ENCODE results near the gene EMC10.
"Not testable (repeated sequence)": the region's sequence is repeated elsewhere in the genome, so short reads cannot be mapped to it uniquely, and the experiment has no call there.

EMC10 gene

DNA sequence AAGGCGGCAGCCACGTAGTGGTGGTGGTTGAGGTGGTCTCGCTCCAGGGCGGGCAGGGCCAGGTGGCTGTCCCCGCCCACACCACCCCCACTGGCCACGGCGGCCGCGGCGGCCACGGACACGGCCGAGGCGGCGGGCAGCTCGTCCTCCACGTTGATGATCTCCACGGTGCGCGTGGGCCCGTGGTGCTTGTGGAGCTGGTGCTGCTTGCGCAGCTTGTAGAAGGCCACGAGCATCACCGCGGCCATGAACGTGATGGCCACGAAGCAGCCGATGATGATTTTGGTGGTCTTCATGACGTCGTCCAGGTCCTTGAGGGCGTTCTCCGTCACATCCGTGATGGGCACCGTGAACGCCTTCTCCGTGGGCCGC lies 41.4 kb downstream of the EMC10 start:
- no peak for DNase-seq

DNA sequence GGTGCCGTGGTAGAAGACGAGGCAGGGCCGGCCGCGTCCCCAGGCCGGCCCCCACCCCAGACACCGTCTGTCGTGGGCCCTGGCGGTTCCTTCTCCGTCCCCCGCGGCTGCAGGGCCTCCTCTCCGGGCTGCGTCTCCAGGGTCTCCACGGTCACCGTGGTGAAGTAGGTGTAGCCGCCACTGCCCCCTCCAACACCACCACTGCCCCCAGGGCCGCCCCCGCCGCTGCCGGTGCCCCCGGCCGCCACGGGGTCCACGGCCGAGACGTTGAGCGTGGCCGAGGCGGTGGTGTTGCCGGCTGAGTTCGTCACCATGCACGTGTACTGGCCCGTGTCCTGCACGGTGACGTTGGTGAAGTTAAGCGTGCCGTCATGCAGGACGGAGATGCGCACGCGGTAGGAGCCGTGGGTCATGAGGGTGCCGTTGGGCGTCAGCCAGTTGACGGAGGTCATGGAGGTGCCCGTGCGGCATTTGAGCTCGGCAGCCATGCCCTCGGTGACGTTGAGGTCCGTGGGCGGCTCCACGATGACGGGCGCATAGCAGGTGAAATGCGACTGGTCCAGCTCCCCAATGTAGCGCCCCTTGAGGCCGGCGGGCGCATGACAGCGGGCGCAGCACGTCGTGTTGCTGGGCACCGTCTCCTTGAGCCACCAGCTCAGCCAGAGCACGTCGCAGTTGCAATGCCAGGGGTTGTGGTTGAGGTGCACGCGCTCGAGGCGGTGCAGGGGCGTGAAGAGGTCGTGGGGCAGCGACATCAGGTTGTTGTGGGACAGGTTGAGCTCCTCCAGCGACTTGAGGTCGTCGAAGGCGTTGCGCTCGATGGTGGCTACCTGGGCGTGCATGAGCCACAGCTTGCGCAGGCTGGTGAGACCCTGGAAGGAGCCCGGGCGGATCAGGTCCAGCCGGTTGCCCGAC lies 42.0 kb downstream of the EMC10 start:
- DNase-seq, result no peak

DNA sequence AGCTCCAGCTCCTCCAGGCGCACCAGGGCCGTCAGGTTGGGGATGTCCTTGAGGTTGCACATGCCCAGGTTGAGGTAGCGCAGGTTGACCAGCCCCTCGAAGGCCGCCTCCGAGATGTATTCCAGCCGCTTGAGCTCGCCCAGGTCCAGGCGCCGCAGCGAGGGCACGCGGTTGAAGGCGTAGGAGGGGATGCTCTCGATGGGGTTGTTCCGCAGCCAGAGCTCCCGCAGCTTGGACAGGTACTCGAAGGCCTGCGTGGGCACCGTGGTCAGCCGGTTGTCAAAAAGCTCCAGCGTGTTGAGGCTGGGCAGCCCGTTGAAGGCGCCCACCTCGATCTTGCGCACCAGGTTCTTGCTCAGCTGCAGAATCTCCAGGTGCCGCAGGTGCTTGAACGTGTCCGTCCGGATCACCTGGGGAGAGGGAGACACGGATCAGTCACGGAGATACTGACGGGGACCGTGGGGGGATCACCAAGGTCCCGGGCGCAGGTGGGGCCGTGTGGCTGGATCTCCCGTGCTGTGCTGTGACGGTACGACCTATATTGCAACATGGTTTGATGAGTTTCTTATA lies 42.8 kb downstream of the EMC10 start:
- no peak for DNase-seq

DNA sequence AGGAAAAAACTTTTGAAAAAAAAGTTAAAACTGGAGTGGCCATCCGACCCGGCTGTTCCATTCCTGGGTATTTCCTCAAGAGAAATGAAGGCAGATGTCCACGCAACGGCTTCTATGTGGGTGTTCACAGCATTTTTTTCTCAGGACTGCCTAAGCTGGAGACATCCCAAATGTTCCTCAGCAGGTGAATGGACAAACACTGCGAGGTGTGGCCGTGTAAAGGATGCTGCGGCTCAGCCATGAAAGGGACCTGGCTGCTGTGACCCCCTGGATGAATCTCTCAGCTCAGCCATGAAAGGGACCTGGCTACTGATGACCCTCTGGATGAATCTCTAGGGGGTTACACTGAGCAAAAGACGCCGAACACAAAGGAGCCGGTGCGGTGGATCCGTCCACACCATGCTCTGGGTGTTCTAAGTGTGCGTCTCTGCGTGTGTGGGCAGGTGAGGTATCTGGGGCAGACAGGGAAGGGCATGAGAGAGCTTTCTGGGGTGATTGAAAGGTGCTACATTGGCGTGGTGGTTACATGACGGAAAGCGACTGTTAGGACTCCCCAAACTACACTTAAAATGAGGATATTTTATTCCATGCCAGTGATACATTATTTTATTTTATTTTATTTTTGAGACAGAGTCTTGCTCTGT lies 44.6 kb downstream of the EMC10 start:
- no peak for DNase-seq

DNA sequence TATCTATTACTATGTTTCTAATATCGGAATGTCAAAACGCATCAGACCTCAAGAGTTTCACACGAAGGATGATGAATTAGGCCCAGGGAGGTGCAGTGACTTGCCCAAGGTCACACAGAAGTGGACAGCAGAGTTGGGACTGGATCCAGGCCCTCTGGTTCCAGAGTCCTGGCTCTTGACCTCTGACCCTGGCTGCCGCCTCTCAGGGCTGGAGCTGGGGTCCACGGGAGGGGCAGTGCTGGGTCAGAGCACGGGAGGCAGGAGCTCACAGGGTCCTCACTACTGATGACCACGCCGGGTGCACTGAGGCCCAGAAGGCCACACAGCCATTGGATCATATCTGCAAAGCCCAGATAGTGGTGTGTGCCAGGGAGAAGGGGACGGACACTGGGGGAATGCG lies 46.6 kb downstream of the EMC10 start:
- no peak for DNase-seq

DNA sequence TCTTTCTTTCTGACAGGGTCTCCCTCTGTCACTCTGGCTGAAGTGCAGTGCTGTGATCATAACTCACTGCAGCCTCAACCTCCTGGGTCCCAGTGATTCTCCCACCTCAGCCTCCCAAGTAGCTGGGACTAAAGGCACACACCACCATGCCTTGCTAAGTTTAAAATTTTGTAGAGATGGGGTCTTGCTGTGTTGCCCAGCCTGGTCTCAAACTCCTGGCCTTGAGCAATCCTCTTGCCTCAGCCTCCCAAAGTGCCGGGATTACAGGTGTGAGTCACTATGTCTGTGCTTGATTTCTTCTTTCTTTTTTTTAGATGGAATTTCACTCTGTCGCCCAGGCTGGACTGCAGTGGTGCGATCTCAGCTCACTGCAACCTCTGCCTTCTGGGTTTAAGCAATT lies 51.7 kb downstream of the EMC10 start:
- not testable (repeated sequence) for DNase-seq

DNA sequence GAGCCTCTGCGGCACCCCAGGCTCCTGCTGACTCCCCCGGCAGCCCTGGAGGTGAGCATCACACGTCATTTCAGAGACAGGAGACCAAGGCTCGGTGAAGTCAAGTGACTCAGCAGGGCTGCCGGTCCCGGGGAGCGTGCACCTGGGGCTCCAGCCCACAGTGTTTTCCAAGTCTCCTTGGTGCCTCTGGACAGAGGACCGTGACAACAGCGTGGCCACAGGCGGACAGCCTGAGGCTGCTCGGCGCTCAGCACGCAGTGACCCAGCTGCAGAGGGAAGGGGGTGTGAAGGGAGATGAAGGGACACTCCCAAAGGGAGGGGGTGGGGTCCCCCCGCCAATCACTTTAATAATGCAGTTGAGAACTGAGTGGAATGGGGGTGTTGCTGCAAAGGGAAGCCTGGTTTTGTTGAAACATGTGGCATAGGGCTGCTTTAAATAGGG lies 54.9 kb downstream of the EMC10 start:
- DNase-seq, result no peak

DNA sequence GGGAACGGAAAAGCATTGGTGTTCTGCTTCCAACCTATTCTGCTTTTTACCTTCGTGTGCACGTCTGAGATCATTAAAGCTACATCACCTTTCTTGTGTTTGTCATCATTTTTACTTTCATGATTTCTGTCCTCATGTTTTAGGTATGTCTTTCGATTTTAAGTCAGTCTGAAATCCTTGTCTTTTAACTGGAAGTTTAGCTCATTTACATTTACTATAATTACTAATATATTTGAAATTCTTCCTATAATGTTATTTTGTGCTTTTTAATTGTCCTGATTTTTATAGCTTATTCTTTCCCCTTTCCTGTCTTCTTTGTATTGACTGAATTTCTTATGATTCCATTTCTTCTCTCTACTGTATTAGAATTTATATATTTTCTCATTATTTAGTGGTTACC lies 56.6 kb downstream of the EMC10 start:
- DNase-seq, result no peak

DNA sequence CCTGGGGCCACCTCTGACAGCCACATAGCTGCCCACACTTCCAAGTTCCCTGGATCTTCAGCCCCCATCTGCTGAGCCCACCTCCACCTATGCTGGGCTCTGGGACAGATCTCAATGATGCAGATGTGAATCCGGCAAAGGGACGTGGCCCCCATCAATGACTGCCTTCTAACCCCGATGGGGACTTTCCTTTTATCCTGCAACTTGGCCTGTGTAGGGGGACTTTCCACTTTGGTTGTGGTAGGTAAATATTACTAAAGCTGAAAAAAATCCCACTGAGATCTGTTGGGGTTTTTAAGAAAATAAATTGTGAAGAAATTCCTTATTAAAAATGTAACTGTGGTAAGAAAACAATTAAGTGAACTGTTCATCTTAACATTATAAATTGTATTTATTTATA lies 58.2 kb downstream of the EMC10 start:
- no peak for DNase-seq

DNA sequence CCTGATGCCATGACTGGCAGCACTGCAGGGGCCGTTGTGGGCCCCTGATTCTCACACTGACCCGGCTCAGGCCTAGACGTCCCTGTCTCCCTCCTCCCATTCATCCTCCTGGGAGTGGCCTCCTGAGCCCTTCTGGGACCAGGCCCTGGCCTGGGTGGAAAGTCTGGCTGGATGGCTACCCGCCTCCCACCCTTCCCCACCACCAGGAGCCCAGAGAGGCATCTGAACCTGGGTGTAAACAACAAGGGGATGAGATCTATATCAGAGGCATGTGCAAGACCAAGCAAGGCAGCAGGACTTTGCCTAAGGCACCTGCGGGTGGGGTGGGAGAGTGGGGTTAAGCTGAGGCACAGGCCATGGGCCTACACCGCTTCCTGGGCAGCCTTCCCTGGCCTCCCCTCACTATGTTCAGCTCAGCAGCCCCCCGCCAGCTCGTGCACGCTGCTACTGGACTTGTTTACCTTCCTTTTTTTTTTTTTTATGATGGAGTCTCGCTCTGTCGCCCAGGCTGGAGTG lies 59.4 kb downstream of the EMC10 start:
- no peak for DNase-seq

DNA sequence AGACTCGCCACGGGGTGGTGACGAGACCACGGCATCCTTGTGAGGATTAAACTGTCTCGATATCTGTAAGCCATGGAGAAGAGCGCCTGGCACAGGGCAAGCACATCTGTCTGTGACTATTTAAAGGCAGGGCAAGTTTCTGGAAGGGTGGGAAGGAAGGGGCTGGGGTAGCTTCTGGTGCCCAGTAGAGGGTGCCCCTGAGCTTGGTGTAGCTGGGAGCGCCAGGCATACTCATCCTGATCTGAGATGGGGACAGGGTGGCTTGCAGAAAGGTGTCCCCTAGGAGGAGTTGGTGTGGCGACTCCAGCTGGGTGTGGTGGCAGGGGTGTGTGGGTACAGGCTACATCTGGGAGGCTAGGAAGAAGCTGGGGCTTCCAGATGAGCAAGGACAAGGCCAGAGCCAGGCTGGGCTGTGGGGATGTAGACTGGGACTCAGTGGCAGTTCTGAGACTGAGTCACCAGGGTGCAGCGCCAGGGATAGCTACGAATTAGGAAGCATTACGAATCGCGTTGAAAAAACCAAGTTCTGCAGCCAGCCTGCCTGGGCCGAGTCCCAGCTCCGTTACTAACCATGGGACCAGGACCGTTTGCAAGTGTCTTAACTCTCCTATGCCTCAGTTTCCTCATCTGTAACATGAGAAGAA lies 60.5 kb downstream of the EMC10 start:
- DNase-seq, result no peak

DNA sequence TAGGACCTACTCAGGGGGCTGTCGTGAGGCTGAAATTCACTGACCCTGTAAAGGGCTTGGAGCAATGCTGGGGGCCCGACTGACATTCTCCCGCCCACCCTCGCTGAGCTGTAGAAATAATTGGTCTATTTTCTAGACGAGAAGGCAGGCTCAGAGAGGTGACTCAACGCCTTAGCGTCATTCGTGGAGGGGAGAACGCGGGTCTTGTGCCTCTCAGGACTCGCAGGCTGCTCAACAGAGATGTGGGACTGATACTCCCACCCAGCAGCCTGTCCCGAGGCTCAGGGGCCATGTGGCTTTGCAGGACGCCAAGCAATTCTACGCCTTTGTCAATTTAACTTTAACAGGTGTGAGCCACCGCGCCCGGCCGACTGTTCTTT lies 61.0 kb downstream of the EMC10 start:
- no peak for DNase-seq

DNA sequence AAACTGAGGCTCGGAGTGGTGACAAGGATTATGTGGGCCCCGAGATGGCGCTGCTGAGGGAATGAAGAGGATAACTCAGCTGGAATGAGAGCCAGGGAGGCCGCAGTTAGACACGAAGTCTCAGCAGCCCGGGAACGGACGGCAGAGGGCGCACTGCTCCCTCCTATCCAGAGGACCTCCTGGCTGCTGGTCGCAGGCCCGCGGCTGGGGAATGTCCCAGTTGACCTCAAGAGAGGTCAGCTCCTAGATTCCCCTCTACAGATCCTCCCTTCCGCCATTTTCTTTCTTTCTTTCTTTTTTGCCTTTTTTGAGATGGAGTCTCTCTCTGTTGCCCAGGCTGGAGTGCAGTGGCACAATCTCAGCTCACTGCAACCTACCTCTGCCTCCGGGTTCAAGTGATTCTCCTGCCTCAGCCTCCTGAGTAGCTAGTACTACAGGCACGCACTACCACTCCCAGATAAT lies 61.5 kb downstream of the EMC10 start:
- peak; percentile 24 for DNase-seq

Data from NCI-H1048 (cell line).